Smooth muscle cell (in vitro differentiated cells): ENCODE measurements around the gene ESM1. TPM values are rescaled to one million over a fixed set of nuclear protein-coding genes. Genes with fewer than 3 reads are reported as not detected.

Experiments
- DNase-seq: peaks from one replicate; lab custom pipeline; 2025; ENCODE audit not compliant: unreplicated experiment; lab: John Stamatoyannopoulos, UW
- H2AFZ ChIP-seq: fragments of 200-600 bp; sonication (generic); 2 replicates; pipeline ENCODE4 v1.6.0; 2016; ENCODE audit warnings: antibody characterized with exemption, low read depth, mild to moderate bottlenecking
- H3F3A ChIP-seq: fragments of 200-600 bp; sonication (generic); 2 replicates; pipeline ENCODE4 v1.6.0; 2017; ENCODE audit warnings: antibody characterized with exemption, low read depth
- H3K27ac ChIP-seq: fragments of 200-600 bp; sonication (generic); 2 replicates; pipeline ENCODE4 v1.5.1; 2016; ENCODE audit warnings: low read depth, mild to moderate bottlenecking
- H3K27me3 ChIP-seq: fragments of 200-600 bp; sonication (generic); 2 replicates; pipeline ENCODE4 v1.6.1; 2016; ENCODE audit warnings: low read depth, mild to moderate bottlenecking
- H3K36me3 ChIP-seq: fragments of 200-600 bp; sonication (generic); 2 replicates; pipeline ENCODE4 v1.5.1; 2016; ENCODE audit warnings: low read depth
- H3K4me1 ChIP-seq: fragments of 200-600 bp; sonication (generic); 2 replicates; pipeline ENCODE4 v1.5.1; 2016; ENCODE audit warnings: low read depth
- H3K4me2 ChIP-seq: fragments of 200-600 bp; sonication (generic); 2 replicates; pipeline ENCODE4 v1.6.0; 2016; ENCODE audit warnings: mild to moderate bottlenecking
- H3K4me3 ChIP-seq: fragments of 200-600 bp; sonication (generic); 2 replicates; pipeline ENCODE4 v1.5.1; 2016; ENCODE audit warnings: mild to moderate bottlenecking
- H3K79me2 ChIP-seq: fragments of 200-600 bp; sonication (generic); 2 replicates; pipeline ENCODE4 v1.6.0; 2016; ENCODE audit warnings: low read depth, mild to moderate bottlenecking
- H3K9ac ChIP-seq: fragments of 200-600 bp; sonication (generic); 2 replicates; pipeline ENCODE4 v1.6.0; 2016; ENCODE audit warnings: low read depth
- H3K9me3 ChIP-seq: fragments of 200-600 bp; sonication (generic); replicated peaks from 2 replicates; pipeline ENCODE4 v1.5.1; 2016; ENCODE audit warnings: low read depth
- H4K20me1 ChIP-seq: fragments of 200-600 bp; sonication (generic); 2 replicates; pipeline ENCODE4 v1.6.0; 2016; ENCODE audit warnings: low read depth
- CTCF ChIP-seq: fragments of 200-600 bp; sonication (generic); IDR thresholded peaks from 2 replicates; pipeline ENCODE4 v1.5.1; 2017; ENCODE audit warnings: borderline replicate concordance, mild to moderate bottlenecking, antibody characterized with exemption; ENCODE audit not compliant: insufficient read depth, poor library complexity, severe bottlenecking
- WGBS: methylation state at CpG from one replicate; pipeline ENCODE4 v1.1.7; 2016; ENCODE audit warnings: low lambda C conversion rate; 5-methylcytosine and 5-hydroxymethylcytosine counted together
- polyA plus RNA-seq: library from polyadenylated mRNA; unstranded; fragments of >200 nt; fragmentation: Nextera tagmentation; extraction: Ambion mirVana; gene quantifications from 2 replicates; pipeline ENCODE4 v1.2.1, GENCODE V29; 2016
- total RNA-seq: library from RNA; depleted of rRNA; stranded (reverse); fragments of >200 nt; gene quantifications from 2 replicates; pipeline ENCODE4 v1.2.3, GENCODE V29; 2014

Gene ESM1
- total and polyA plus RNA-seq, 2 experiments from 2014 or later: not detected

- Histone ChIP-seq H3K9ac (no peak overlapping the region), H4K20me1 (no peaks in the 10 kb centered on the region), H3K9me3 (no peaks in the 10 kb centered on the region), H3K79me2 (no peaks in the 10 kb centered on the region), H2AFZ (no peak overlapping the region), H3K27ac (no peak overlapping the region), H3K4me2 (no peak overlapping the region), H3F3A (no peaks in the 10 kb centered on the region), H3K4me1 (no peaks in the 10 kb centered on the region), H3K4me3 (no peak overlapping the region), H3K36me3 (no peaks in the 10 kb centered on the region), H3K27me3 (peaks cover 16% of the 10 kb centered on the region)
- no peak for TF ChIP-seq CTCF
- WGBS: 84% methylated on average over 7 of the region's 7 CpGs
- DNase-seq: no peak
Observed at GRCh38 chr5:54981928-54982327, 3.5 kb downstream of the ESM1 start.

- TF ChIP-seq CTCF: no peak
- H3K4me2 ChIP-seq: no peak overlapping the region
- H4K20me1 ChIP-seq: no peaks in the 10 kb centered on the region
- H2AFZ ChIP-seq: no peak overlapping the region
- no peak for DNase-seq
- WGBS: 55% methylated on average over 1 of the region's 1 CpG
- no peaks in the 10 kb centered on the region for H3K4me1 ChIP-seq
- no peak overlapping the region for H3K9ac ChIP-seq
- H3K36me3 ChIP-seq: no peaks in the 10 kb centered on the region
- no peaks in the 10 kb centered on the region for H3K9me3 ChIP-seq
- no peak overlapping the region for H3K4me3 ChIP-seq
- H3F3A ChIP-seq: no peaks in the 10 kb centered on the region
- H3K79me2 ChIP-seq: no peaks in the 10 kb centered on the region
- no peak overlapping the region for H3K27ac ChIP-seq
- H3K27me3 ChIP-seq: no peaks in the 10 kb centered on the region
Observed at GRCh38 chr5:54975701-54976100, 9.7 kb downstream of the ESM1 start.

GRCh38 chr5:54969856-54970828 is 15.3 kb downstream of the ESM1 start:
- H3K4me1 ChIP-seq: no peaks in the 10 kb centered on the region
- H3K9ac ChIP-seq: no peak overlapping the region
- no peaks in the 10 kb centered on the region for H3K9me3 ChIP-seq
- TF ChIP-seq CTCF: no peak
- no peak overlapping the region for H2AFZ ChIP-seq
- no peaks in the 10 kb centered on the region for H3K79me2 ChIP-seq
- H3K27ac ChIP-seq: no peak overlapping the region
- WGBS: 82% methylated on average over 5 of the region's 5 CpGs
- no peak overlapping the region for H3K4me2 ChIP-seq
- no peak for DNase-seq
- H3K27me3 ChIP-seq: no peaks in the 10 kb centered on the region
- no peaks in the 10 kb centered on the region for H3K36me3 ChIP-seq
- H3F3A ChIP-seq: no peaks in the 10 kb centered on the region
- H4K20me1 ChIP-seq: no peaks in the 10 kb centered on the region
- no peak overlapping the region for H3K4me3 ChIP-seq

GRCh38 chr5:54969242-54969641 is 16.2 kb downstream of the ESM1 start:
- Histone ChIP-seq H3K4me2 (no peak overlapping the region), H3K9ac (no peak overlapping the region), H3K4me3 (no peak overlapping the region), H3K36me3 (no peaks in the 10 kb centered on the region), H3F3A (no peaks in the 10 kb centered on the region), H3K79me2 (no peaks in the 10 kb centered on the region), H3K4me1 (no peaks in the 10 kb centered on the region), H3K27me3 (no peaks in the 10 kb centered on the region), H2AFZ (no peak overlapping the region), H3K27ac (no peak overlapping the region), H3K9me3 (no peaks in the 10 kb centered on the region), H4K20me1 (no peaks in the 10 kb centered on the region)
- no peak for DNase-seq
- no peak for TF ChIP-seq CTCF
- 96% methylated on average over 4 of the region's 4 CpGs for WGBS
